Activated T-cell treated with anti-CD3 and anti-CD28 coated beads, Interleukin-2, amount 50 U/mL, for 24 hours (primary cell): ENCODE data around the gene CD276.
"Not testable (repeated sequence)": the region's sequence is repeated elsewhere in the genome, so short reads cannot be mapped to it uniquely, and the experiment has no call there.

Source experiments
- DNase-seq: peaks from one replicate; pipeline ENCODE4 v3.0.0-alpha.2; 2020
- H3K27ac Mint-ChIP-seq: 2 replicates; pipeline ENCODE4 v1.8.0; 2020; ENCODE audit warnings: mild to moderate bottlenecking, mixed read lengths
- H3K27me3 Mint-ChIP-seq: 2 replicates; pipeline ENCODE4 v1.8.0; 2020; ENCODE audit warnings: mixed read lengths
- H3K36me3 Mint-ChIP-seq: 2 replicates; pipeline ENCODE4 v1.8.0; 2020; ENCODE audit warnings: low read depth, mixed read lengths
- H3K4me1 Mint-ChIP-seq: 2 replicates; pipeline ENCODE4 v1.8.0; 2020; ENCODE audit warnings: low read depth, mixed read lengths
- H3K4me3 Mint-ChIP-seq: 2 replicates; pipeline ENCODE4 v1.8.0; 2020; ENCODE audit warnings: mild to moderate bottlenecking, moderate library complexity, mixed read lengths
- H3K9me3 Mint-ChIP-seq: 2 replicates; pipeline ENCODE4 v1.8.0; 2020; ENCODE audit warnings: mixed read lengths

CD276 gene

GRCh38 chr15:73711526-73711925 lies 27.3 kb downstream of the CD276 start:
- H3K36me3 Mint-ChIP-seq = no peaks in the 10 kb centered on the region
- no peaks in the 10 kb centered on the region for H3K4me1 Mint-ChIP-seq
- H3K4me3 Mint-ChIP-seq = no peak overlapping the region
- no peak for DNase-seq
- peaks cover 15% of the 10 kb centered on the region for H3K27me3 Mint-ChIP-seq
- H3K9me3 Mint-ChIP-seq = no peaks in the 10 kb centered on the region
- no peak overlapping the region for H3K27ac Mint-ChIP-seq

- Mint-ChIP-seq H3K4me1 (no peaks in the 10 kb centered on the region), H3K27me3 (peaks cover 15% of the 10 kb centered on the region), H3K36me3 (no peaks in the 10 kb centered on the region), H3K9me3 (no peaks in the 10 kb centered on the region), H3K27ac (no peak overlapping the region), H3K4me3 (no peak overlapping the region)
- DNase-seq = no peak
Measured at GRCh38 chr15:73712107-73712506, 27.9 kb downstream of the CD276 start.

- no peaks in the 10 kb centered on the region for H3K36me3 Mint-ChIP-seq
- no peak overlapping the region for H3K27ac Mint-ChIP-seq
- DNase-seq = no peak
- no peaks in the 10 kb centered on the region for H3K4me1 Mint-ChIP-seq
- H3K4me3 Mint-ChIP-seq = no peak overlapping the region
- H3K9me3 Mint-ChIP-seq = no peaks in the 10 kb centered on the region
- H3K27me3 Mint-ChIP-seq = peaks cover 16% of the 10 kb centered on the region
Measured at GRCh38 chr15:73714695-73715301, 30.6 kb downstream of the CD276 start.

GRCh38 chr15:73715417-73715816 lies 31.2 kb downstream of the CD276 start:
- no peak for DNase-seq
- H3K4me3 Mint-ChIP-seq = no peak overlapping the region

GRCh38 chr15:73716417-73716816 lies 32.2 kb downstream of the CD276 start:
- Mint-ChIP-seq H3K9me3 (no peaks in the 10 kb centered on the region), H3K36me3 (no peaks in the 10 kb centered on the region), H3K27me3 (peaks cover 20% of the 10 kb centered on the region), H3K4me3 (no peak overlapping the region), H3K27ac (no peak overlapping the region), H3K4me1 (no peaks in the 10 kb centered on the region)
- DNase-seq = no peak

More at GRCh38 chr15:73715417-73715816, 31.2 kb downstream of the CD276 start:
- H3K4me1 Mint-ChIP-seq = no peaks in the 10 kb centered on the region
- peaks cover 17% of the 10 kb centered on the region for H3K27me3 Mint-ChIP-seq
- H3K36me3 Mint-ChIP-seq = no peaks in the 10 kb centered on the region
- no peaks in the 10 kb centered on the region for H3K9me3 Mint-ChIP-seq
- H3K27ac Mint-ChIP-seq = no peak overlapping the region

GRCh38 chr15:73717206-73717605 lies 33.0 kb downstream of the CD276 start:
- no peak overlapping the region for H3K4me3 Mint-ChIP-seq
- no peaks in the 10 kb centered on the region for H3K36me3 Mint-ChIP-seq
- H3K9me3 Mint-ChIP-seq = no peaks in the 10 kb centered on the region
- H3K4me1 Mint-ChIP-seq = no peaks in the 10 kb centered on the region
- no peak overlapping the region for H3K27ac Mint-ChIP-seq
- DNase-seq = no peak
- peaks cover 26% of the 10 kb centered on the region for H3K27me3 Mint-ChIP-seq

- H3K9me3 Mint-ChIP-seq = no peaks in the 10 kb centered on the region
- H3K27ac Mint-ChIP-seq = no peak overlapping the region
- no peak for DNase-seq
- H3K4me1 Mint-ChIP-seq = no peaks in the 10 kb centered on the region
- H3K36me3 Mint-ChIP-seq = no peaks in the 10 kb centered on the region
- H3K27me3 Mint-ChIP-seq = peaks cover 27% of the 10 kb centered on the region
- no peak overlapping the region for H3K4me3 Mint-ChIP-seq
Measured at GRCh38 chr15:73717802-73718201, 33.6 kb downstream of the CD276 start.

GRCh38 chr15:73718694-73719093 lies 34.5 kb downstream of the CD276 start:
- Mint-ChIP-seq H3K4me3 (no peak overlapping the region), H3K27me3 (peaks cover 29% of the 10 kb centered on the region), H3K4me1 (no peaks in the 10 kb centered on the region), H3K9me3 (no peaks in the 10 kb centered on the region), H3K36me3 (no peaks in the 10 kb centered on the region), H3K27ac (no peak overlapping the region)
- no peak for DNase-seq

GRCh38 chr15:73722425-73722824 lies 38.2 kb downstream of the CD276 start:
- Mint-ChIP-seq H3K4me1 (no peaks in the 10 kb centered on the region), H3K4me3 (no peak overlapping the region), H3K36me3 (no peaks in the 10 kb centered on the region), H3K27ac (no peak overlapping the region), H3K9me3 (no peaks in the 10 kb centered on the region), H3K27me3 (peaks cover 39% of the 10 kb centered on the region)
- no peak for DNase-seq

DNA sequence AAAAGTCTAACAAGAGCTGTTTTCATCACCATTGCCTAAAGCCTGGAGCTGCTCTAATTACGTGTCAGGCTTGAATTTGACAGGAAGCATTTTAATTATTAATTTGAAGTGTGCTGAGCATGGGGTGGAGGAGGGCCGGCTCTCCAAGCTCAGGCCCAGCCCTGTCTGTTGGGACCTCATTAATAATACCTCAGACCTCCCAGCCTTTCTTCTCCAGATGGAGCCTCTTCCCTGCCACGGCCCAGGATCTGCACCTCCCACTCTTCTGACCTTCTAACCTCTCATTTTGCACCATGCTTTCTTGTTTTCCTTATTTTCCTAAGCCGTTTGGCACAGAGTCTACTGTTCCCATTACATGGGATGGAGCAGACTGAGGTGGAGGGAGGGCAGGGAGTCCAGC lies 39.0 kb downstream of the CD276 start:
- H3K27ac Mint-ChIP-seq = no peak overlapping the region

GRCh38 chr15:73724212-73724611 lies 40.0 kb downstream of the CD276 start:
- DNase-seq = no peak
- H3K9me3 Mint-ChIP-seq = no peaks in the 10 kb centered on the region
- peaks cover 33% of the 10 kb centered on the region for H3K27me3 Mint-ChIP-seq
- H3K36me3 Mint-ChIP-seq = no peaks in the 10 kb centered on the region
- H3K4me3 Mint-ChIP-seq = no peak overlapping the region
- no peak overlapping the region for H3K27ac Mint-ChIP-seq
- no peaks in the 10 kb centered on the region for H3K4me1 Mint-ChIP-seq

More for the DNA sequence above, 39.0 kb downstream of the CD276 start:
- peaks cover 38% of the 10 kb centered on the region for H3K27me3 Mint-ChIP-seq
- DNase-seq = no peak
- no peaks in the 10 kb centered on the region for H3K4me1 Mint-ChIP-seq
- no peaks in the 10 kb centered on the region for H3K36me3 Mint-ChIP-seq
- H3K4me3 Mint-ChIP-seq = no peak overlapping the region
- H3K9me3 Mint-ChIP-seq = no peaks in the 10 kb centered on the region

- no peaks in the 10 kb centered on the region for H3K36me3 Mint-ChIP-seq
- no peak for DNase-seq
- H3K4me3 Mint-ChIP-seq = no peak overlapping the region
- no peak overlapping the region for H3K27ac Mint-ChIP-seq
- H3K4me1 Mint-ChIP-seq = no peaks in the 10 kb centered on the region
- no peaks in the 10 kb centered on the region for H3K9me3 Mint-ChIP-seq
- H3K27me3 Mint-ChIP-seq = peaks cover 18% of the 10 kb centered on the region
Measured at GRCh38 chr15:73727330-73727976, 43.3 kb downstream of the CD276 start.

- H3K9me3 Mint-ChIP-seq, DNase-seq, H3K36me3 Mint-ChIP-seq, H3K4me1 Mint-ChIP-seq, H3K4me3 Mint-ChIP-seq, H3K27ac Mint-ChIP-seq: not testable (repeated sequence)
- peaks cover 24% of the 10 kb centered on the region for H3K27me3 Mint-ChIP-seq
Measured at GRCh38 chr15:73732051-73732450, 47.9 kb downstream of the CD276 start.

- Mint-ChIP-seq H3K4me1 (no peaks in the 10 kb centered on the region), H3K27ac (no peak overlapping the region), H3K36me3 (no peaks in the 10 kb centered on the region), H3K9me3 (no peaks in the 10 kb centered on the region), H3K4me3 (no peak overlapping the region), H3K27me3 (peaks cover 24% of the 10 kb centered on the region)
- no peak for DNase-seq
Measured at GRCh38 chr15:73732930-73733329, 48.7 kb downstream of the CD276 start.

DNA sequence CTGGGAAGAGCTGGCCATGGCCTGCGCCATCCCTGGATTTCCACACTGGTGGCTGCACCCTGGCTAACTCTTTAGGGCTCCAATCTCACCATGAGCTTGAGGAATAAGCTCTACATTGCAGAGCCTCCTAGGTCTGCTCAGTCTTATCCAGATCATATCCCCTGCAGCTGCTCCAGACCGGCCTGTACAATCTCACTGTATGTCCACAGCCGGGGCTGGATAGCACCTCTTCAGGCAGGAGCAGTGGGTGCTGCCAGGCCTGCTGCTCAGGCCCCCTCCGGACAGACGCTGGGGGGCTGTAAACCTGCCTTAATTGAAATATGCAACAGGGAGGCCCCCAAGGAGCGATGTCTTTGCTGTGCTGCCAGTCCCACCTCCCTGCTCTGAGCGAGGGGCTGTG lies 53.4 kb downstream of the CD276 start:
- no peak overlapping the region for H3K27ac Mint-ChIP-seq
- DNase-seq = no peak
- peaks cover 24% of the 10 kb centered on the region for H3K27me3 Mint-ChIP-seq
- no peak overlapping the region for H3K4me3 Mint-ChIP-seq
- no peaks in the 10 kb centered on the region for H3K9me3 Mint-ChIP-seq
- no peaks in the 10 kb centered on the region for H3K36me3 Mint-ChIP-seq
- no peaks in the 10 kb centered on the region for H3K4me1 Mint-ChIP-seq
